Hematopoietic multipotent progenitor cell treated with erythropoietin and hydrocortisone succinate and interleukin-3 and kit ligand, for 4 days (in vitro differentiated cells): Measurements from ENCODE around the gene RGS13.

Source experiments
- DNase-seq: peaks from one replicate; pipeline ENCODE4 v3.0.0-alpha.2; 2015

RGS13 gene

DNA sequence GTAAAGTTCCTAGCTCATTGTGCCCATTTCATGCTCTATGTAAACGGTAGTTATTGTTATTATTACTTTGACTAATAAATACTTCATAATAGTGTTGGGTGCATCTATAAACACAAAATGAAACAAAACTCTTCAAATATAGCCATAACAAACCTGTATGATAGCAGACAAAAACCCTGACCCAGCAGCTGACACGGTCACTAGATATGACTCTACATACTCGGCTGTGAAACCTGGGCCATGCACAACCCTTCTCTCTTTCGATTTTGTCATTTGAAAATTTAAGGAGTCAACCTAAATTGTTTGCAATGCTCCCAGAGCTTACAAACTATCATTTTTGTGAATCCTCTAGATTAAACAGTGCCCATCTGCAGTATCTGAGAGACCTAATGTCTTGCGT is 8.0 kb upstream of the RGS13 start:
- DNase-seq, result no peak

DNA sequence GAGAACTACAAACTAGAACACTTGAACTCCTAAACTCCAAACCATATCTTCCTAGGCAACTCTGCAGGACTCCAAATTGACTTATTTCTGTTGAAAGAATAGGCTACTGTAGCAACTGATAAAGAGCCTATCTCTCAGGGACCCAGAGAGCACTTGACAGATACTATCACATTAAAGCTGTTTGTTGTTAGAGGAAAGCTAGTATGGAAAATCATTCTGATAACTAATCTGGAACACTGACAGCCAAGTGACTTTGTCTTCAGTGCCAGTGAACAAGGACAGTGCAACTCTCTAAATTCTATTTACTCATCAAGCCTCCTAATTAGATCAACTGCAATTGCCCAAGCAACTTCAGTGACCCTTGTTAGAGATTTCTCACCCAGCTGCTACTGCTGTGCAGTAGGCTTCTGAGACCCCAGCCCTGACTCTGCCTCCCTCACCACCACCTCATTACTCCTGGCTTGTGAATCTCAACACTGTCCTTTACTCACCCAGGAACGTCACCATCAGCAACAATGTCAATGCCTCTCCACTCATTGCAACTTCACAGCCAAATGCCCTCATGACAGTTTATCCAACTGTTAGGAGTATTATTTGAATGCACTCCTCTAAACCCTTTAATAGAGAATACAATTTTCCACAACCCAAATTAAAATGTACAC is 7.4 kb upstream of the RGS13 start:
- peak; percentile 36 for DNase-seq

DNA sequence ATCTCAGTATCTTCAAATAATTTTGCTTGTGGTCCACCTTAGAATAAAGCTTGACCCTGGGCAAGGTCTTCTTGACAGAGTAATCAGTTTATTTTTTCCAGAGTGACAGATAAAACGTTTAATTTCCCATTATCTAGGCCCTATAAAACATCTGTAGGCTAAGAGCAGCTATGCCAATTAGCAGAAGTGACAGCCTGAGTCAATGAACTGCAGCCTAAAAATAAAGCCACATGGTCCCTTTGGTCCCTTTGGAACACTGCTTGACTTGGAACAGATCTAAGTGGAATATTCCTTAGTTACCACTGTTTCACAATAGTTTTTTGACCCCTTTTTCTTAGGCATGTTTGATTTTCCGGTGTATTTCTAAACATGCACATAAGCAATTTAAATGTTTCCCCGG is 6.3 kb upstream of the RGS13 start:
- no peak for DNase-seq

DNA sequence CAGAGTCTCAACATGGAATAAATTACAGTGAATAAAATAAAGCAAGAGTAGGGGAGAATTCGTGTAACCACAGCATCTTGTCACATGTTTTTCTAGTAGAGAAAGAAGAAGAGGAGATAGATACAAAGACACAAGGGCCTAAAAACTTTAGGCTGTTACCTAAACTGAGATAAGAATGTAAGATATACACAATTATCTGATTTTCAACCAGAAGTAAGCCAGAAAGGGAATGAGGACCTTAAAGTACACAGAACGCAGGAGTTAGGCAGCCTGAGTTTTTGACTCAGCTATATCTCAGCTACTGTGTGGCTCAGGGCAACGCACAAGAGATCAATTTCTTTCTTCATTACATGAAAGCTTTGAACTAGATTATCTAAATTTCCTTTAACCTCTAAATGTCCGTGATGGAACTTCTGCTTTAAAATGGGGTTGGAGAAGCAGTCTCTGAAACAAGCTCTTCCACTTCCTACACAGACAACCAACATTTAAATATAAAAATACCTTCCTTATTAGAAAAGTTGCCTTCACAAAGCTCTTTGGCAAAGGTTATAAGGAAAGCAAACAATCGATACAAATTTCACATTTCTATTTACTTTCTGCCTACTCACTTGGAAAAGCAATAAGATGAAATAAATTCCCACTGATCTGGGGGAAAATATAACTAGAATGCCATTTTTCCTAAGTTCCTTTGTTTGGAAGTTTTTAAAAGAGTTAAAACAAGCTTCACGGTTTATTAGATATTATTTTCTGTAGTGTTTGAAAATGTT is 5.2 kb upstream of the RGS13 start:
- peak; percentile 12 for DNase-seq

DNA sequence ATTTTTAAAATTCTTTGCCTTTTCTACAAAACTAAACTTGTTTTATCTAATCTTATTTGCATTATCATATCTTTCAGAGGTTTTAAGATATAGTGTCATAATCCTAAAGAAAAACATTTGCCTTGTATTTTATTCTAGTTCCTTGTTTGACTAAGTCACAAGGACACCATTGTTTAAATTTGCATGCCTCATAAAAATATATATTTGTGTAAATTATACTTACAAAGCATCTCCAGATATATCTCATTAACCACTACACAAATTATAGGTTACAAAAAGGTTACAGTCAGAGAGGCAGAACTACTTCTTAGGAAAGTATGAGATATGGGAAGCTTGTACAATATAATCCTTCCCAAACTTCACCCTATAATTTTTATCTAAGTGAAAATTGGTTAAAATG is 4.2 kb upstream of the RGS13 start:
- no peak for DNase-seq

DNA sequence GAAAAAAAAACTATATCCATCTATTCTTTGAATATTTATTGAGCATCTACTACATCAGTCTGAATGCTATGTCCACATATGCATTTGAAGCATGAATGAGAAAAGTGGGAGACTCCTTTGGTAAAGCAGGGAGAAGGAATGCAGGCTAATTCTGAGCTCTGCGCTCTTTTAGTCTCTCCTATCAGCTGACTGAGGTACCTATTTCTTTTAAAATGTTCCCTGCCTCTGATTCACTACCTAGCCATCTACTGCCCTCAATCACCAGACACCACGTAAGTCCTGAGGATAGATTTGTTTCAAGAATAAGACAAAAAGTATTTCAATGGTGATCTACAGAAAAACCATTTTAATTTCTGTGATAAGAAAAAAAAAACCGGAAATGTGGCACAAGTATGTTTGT is 3.8 kb upstream of the RGS13 start:
- no peak for DNase-seq

DNA sequence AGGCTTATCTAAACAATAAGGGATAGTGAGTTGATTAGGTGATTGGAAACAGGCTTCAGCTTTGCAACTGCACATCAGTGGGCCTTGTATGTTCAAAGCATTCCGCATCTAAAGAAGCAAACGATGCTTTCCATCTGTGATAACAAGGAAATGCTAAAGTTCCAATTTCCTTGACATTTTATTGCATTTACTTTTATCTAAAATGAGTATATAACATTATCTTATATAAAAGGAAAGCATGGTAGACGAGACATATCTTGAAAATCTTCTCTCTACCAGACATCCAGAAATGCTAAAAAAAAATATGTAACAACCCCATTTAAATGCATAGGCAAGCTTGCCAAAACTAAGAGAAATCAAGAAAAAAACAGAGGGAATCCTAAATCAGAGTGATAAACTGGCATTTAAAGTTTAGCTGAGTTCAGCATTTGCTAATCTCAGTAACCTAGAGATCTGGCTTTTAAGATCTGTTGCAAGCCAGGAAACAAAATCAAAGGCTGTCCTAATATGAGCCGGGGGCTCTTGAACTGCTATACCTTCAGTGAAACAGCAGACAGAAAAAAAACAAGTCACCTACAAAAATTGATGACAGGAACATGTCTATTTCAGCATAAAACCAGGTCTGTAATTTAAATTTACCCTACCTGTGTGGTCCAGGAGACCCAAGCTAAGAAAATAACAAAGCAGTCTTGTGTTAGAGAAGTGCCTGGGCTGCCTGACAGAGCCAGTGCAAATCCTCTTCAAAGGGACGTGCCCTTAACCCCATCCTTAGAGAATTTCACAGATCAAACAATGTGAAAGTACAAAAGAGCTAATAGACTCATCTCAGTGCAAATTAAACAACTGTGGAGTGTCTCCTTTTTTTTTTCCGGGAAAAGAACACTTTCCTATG is 3.1 kb upstream of the RGS13 start:
- no peak for DNase-seq

DNA sequence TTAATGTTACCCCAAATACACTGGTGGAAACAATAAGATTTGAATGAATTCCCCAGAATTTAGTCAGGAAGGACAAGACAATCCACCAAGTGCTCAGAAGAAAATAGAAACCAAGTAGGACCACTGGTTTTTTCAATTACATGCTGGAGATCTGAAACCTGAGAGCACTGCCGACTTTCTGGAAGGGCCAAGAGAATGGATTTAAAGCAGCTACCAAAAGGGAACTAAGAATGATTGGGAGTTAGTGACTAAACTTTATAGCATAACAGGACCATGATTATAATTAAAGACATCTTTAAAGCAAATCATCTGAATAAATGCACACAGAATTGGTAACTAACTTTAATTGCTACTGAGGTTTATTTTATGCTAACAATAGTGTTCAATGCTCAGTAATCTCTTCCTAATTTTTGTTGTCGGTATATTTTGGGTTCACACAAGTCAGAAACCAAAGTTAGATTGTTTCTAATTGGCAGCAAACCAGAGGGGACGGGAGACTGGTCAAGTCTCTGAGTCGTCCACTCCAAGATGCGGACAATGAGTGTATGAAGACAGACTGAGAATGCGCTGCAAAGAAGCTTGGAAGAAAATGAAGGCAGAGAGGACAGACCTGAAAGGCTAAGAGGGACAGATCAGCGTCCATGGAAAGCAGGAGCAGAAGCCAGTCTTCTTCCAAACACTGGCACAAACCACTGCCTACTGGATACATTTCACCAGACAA is 2.3 kb upstream of the RGS13 start:
- no peak for DNase-seq

DNA sequence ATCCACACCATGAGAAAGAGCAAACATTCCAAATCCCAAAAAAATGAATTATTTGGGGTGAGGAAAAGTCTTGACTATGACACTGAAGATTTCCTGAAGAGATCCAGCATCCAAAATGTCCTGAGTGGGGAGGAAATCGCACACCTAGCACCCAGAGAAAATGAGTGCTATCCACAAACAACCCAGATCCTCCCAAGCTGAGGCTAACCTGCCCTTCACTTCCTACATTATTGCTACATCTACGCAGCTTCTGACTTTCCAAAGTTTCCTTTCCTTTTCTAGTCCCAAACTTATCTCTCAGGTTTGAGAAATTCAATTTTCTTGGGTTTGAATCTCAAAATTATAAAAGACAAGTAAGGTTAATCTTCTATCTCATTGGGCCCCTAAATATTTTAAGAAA is 906 bp upstream of the RGS13 start:
- no peak for DNase-seq

DNA sequence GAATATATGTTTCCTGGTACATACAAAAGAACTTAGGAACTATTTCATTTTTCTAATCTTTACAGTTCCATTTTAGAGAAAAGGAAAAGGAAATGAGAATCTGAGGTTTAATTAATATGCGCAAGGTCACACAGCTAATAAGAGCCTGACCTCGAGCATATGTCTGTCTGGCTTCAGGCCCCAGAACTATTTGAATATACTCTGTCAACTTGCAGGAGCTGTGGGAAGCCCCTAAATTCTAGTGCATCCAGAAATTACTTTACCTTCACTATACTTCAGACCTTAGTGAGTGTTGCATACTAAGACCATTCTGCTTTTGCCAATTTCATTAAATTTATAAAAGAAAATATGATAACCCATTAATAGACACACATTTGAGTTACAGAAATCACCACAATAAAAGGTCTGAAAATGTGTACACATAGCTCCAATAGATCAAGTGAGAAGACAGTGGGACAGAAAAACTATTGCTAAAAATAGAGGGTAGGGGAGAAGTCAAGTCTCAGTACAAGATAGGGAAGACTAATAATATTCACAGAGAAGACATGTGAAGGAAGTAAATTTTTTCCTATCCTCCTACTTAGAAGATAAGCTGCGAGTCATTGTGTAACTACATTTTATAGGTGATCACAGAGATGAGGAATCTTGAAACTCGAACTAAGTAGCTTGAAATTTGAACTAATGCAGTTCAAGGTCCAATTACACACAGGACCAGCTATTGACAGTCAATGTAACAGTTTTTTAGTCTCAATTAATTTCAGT is 3.8 kb downstream of the RGS13 start:
- DNase-seq, result peak; percentile 15

DNA sequence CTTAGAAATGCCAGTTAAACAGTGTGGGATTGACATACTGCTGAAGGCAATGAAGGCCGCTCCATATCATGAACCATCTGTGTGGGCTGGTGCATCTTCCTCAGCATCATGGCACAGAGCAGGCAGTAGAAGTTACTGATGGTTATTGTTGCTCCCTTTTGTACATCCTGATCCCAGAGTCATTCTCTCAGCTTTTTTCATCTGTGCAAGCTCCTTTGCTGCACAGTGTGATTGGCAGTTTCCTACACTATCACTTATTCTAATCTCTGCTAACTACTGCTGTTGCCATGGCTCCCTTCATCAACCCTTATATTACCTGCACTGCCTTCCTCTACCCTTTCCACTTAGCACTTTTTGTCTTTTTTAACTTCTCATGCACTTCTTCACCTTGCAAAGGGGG is 16.2 kb downstream of the RGS13 start:
- DNase-seq, result no peak

DNA sequence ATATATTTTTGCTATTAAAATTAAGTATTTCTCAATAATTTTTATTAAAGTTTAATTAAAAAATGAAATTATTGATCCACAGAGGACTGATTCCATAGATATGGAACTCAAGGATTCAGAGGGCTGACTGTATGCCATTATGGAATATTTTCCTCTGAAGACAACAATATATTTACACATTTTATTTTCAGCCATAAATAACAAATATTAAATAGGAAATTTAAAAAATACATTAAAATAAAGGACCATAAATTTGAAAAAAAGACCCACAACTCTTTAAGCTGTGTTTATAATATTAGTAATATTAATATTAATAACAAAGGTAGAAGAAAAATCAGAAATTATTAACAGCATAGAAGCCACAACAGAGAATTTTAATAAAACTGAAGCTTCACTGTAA is 18.2 kb downstream of the RGS13 start:
- no peak for DNase-seq

DNA sequence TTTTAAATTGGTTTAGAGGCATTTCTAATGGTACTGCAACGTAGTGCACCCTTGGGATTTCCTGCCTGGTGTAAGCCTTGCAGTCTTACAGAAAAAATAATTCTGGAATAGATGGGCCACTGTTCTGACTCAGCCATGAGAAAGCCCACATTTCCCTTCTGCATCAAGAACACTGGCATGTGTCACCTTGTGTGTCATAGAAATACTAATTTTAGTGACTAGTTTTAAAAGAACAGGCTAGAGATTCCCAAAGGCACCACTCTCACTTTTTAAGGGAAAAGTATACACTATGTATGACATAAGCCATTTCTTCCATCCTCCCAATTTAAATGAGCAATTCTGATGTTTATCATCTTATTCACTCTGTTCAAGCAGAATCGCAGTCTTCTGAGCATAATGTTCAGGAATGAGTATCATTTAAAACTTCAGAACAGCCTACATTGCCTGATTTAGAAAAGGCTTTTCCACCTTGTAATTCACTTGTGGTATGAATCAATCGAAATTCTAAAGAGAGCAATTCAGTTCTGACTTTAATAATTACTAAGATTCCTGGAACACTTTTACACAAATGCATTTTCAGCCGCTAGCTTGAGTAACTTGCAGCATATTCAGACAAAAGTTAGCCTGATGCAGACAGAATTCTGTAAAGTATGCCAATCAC is 18.8 kb downstream of the RGS13 start:
- no peak for DNase-seq

DNA sequence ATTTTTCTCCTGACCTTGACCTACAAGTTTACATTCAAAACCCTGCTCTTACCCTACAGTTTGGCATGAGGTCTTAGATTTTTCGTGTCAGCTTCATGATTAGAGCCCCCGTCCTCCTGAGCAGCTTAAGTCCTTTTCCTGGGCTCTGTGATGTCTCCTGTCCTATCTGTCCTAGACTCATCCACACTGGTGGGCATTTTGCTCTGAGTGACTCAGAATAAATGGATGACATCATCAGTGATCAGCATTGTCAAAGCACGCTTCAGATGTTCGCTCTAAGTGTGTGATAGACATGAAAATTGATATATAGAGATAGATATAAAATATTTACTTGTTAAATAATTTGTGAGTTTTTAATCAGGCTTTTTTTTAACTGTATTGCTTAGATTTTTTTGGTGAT is 21.8 kb downstream of the RGS13 start:
- no peak for DNase-seq

DNA sequence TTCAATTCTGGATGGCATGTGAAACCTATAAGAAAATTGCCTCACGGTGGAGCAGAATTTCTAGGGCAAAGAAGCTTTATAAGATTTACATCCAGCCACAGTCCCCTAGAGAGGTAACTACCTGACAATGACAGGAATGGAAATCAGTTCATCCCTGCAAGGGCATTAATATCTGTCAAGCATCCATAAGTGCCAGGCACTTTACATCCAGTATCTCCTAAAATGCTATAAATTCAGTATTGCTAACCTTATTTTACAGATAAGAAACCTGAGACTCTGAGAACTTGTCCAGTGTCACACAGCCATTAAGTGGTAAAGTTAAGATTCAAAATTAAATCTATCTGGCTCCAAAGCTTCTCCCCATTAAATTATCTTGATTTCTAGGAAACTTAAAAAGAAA is 22.3 kb downstream of the RGS13 start:
- DNase-seq, result no peak

DNA sequence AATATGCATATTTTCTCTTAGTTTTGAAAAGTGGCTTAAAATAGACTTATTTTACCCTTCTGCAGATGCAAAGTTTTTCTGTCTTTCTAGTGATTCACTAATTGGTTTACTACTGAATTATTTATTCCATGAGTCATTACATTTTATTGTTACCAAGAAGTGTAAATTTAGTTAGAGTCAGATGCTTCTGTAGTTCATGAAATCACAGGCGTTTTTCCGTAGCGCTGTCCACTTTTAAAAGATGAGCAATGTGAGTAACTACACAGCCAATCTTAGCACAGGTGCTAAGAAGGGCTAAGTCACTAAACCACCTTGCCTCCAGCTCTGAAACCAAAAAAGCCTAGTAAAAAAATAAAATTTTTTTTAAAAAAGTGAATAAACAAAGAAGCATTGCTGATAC is 24.7 kb downstream of the RGS13 start:
- no peak for DNase-seq

DNA sequence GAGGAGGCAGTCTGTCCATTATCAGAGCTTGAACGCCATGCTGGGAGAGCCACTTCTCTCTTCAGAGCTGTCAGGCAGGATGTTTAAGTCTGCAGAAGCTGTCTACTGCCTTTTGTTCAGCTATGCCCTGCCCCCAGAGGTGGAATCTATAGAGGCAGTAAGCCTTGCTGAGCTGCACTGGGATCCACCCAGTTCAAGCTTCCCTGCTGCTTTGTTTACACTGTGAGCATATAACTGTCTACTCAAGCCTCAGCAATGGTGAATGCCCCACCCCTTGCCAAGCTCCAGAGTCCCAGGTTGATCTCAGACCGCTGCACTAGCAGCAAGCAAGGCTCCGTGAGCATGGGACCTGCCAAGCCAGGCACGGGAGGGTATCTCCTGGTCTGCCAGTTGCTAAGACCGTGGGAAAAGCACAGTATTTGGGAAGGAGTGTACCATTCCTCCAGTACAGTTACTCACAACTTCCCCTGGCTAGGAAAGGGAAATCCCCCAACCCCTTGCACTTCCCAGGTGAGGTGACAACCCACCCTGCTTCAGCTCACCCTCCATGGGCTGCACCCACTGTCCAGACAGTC is 32.5 kb downstream of the RGS13 start:
- DNase-seq, result no peak

DNA sequence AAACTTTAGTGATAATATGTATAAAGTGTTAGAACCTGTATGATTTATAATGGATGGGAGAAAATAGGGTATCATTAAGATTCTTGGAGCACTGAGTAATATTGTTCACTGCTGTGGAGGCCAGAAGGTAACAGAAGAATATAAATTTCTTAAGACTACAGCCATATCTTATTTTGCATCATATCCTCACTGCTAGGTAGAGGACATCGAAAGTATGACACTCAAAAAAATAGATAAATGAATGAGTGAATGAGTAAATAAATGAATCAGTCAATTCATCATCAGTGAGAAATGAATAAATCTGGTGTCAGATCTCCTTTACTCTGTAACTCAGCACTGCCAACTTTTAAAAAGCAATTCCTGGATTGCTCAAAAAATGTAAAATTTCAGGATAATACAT is 33.2 kb downstream of the RGS13 start:
- no peak for DNase-seq

DNA sequence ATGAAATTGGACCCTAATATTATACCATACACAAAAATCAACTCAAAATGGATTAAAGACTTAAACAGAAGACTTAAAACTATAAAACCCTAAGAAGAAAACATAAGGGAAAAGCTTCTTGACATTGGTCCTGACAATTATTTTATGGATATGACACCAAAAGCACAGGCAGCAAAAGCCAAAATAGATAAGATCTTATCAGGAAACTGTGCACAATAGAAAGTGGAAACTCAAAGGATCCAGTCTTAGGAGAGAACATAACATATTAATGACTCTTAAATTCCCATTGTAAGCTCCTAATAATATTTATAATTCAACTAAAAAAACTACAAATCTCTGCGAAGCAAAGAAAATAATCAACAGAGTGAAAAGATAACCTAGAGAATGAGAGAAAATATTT is 39.8 kb downstream of the RGS13 start:
- DNase-seq, result no peak

DNA sequence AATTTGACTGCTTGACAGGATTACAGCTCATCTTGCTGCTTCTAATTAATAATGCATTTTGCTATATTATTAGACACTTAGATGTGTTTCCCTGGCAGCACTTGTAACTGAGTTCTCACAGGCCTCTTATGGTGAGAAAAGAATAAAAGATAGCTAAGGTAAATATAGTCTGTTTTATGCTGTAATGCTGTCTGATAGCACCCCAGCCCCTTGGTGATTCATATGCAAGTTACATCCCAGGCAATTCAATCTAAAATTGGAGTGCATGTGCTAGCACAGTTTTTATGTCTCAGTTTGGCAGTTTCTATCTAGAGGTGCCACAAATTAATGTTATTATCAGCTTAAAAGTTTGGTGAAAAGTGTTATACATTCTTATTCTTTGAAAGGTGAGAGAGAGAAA is 42.2 kb downstream of the RGS13 start:
- no peak for DNase-seq

DNA sequence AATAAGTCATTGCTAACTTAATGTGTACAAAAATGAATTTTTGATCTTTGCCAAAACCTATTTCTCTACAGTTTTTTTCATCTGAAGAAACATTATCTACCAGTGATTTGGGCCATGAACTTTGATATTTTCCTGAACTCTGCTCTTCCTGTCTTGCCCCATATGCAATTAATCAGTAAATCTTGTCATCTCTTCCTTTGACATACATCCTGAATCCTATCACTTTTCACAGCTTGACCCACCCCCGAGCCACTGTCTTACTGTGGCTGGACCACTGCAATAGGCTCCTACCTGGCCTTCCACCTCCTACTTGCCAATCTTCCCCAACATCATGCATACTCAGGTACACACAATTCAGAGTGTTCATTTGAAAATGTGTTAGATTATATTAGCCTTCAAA is 46.4 kb downstream of the RGS13 start:
- DNase-seq, result no peak
